SK-N-MC (cell line): ENCODE measurements around the gene PRR5L.

ENCODE experiments used
- EZH2 ChIP-seq: fragments of 200-600 bp; sonication (generic); IDR thresholded peaks from one replicate; pipeline ENCODE4 v1.6.1; 2017; ENCODE audit warnings: antibody characterized with exemption
- FOXP2 ChIP-seq: optimal IDR thresholded peaks from 2 replicates; pipeline ENCODE3; 2011; ENCODE audit warnings: mild to moderate bottlenecking, moderate library complexity; ENCODE audit not compliant: insufficient read depth; ENCODE audit errors: extremely low read length, control extremely low read depth
- POLR2AphosphoS5 ChIP-seq: IDR thresholded peaks from 2 replicates; pipeline ENCODE4 v1.6.1; 2012; ENCODE audit warnings: mild to moderate bottlenecking, low read depth, low read length, borderline replicate concordance

DNA sequence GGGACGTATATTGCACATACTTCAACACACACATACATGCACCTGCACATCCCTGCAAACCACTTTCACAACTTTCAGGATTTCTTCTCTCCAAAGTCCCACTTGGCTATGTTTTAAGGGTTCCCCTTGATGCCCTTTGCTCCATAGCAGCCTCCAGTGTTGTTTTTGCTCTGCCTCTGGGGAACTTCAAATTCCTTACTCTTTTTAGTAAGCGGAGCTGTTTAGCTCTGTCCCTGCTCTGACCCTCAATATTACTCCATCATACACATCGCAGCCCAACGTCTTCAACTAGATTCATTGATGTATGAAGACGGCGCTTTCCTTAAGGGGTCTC is 18.3 kb downstream of the PRR5L start:
- no peak for TF ChIP-seq POLR2AphosphoS5
- TF ChIP-seq FOXP2: no peak
- TF ChIP-seq EZH2: no peak
